ENCODE results near the gene PLEKHH2. TPM values are rescaled to one million over a fixed set of nuclear protein-coding genes. Genes with fewer than 3 reads are reported as not detected.
"Not testable (repeated sequence)": the region's sequence is repeated elsewhere in the genome, so short reads cannot be mapped to it uniquely, and the experiment has no call there.

PLEKHH2 gene
- polyA plus RNA-seq, 2 donors: 2.4 to 2.6 TPM

DNA sequence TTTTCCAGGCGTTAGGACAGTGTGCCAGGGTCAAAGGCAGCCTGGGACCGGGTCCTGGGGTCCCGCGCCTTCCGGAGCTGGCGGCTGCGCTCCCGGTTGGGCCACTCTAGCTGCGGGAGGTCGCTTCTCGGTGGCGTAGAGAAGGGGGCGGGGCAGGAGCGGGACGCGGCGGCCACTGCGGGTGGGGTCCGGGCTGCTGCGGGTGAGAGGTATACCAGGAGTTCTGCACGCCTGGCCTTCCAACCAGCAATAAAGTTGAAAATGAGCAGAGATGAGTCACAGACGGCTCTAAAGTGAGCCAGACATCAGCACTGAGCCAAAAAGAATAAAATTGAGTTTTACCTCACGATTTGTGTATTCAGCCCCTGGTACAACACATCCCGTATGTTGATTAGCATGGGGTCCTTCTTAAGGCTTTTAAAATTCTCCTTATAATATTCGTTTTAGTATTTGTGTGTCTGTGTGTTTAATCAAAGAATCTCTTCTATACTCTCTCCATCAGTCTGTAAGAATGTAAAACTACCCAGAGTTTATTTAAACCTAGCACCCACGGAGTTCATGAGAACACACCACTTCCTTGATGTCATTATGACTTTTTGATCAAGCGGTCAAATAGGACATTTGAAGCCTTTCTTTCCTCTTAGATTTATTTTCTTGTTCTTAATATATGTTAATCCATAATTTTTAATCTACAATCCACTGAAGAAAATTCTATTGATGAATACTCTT lies 39.4 kb downstream of the PLEKHH2 start, which contains the start of gene C1GALT1C1L:
Gene C1GALT1C1L, minus strand, starts transcription at position 108 of the 729 bp plus-strand sequence. Its CDS starts 107 bp downstream, at position 1.
- WGBS, 2 donors: 11 to 13% methylated on average over 27 of the region's 27 CpGs
- Histone ChIP-seq H3K36me3 (ENCODE audit: control insufficient read depth in 2 of 2, insufficient read depth in 2 of 2, low read length in 1 of 2) (no peaks in the 10 kb centered on the region), H3K9me3 (ENCODE audit: control insufficient read depth in 2 of 2, insufficient read depth in 1 of 2, low read depth in 1 of 2, low read length in 1 of 2) (no peaks in the 10 kb centered on the region), H3K27me3 (ENCODE audit: control insufficient read depth in 1 of 2, insufficient read depth in 2 of 2, low read length in 2 of 2) (no peaks in the 10 kb centered on the region), H3K4me3 (ENCODE audit: low read depth in 1 of 2, low read length in 2 of 2) (peak within 1 kb of the TSS; percentile 38 to 57), H3K27ac (ENCODE audit: low read depth in 2 of 2, low read length in 1 of 2) (peak within 1 kb of the TSS in 1 of 2 donors; percentile 8), H3K4me1 (ENCODE audit: control insufficient read depth in 2 of 2, insufficient read depth in 2 of 2, low read length in 1 of 2) (no peaks in the 10 kb centered on the region)

DNA sequence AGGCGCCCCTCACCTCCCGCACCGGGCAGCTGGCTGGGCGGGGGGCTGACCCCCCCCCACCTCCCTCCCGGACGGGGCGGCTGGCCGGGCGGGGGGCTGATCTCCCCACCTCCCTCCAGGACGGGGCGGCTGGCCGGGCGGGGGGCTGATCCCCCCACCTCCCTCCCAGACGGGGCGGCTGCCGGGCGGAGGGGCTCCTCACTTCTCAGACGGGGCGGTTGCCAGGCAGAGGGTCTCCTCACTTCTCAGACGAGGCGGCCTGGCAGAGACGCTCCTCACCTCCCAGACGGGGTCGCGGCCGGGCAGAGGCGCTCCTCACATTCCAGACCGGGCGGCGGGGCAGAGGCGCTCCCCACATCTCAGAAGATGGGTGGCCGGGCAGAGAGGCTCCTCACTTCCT lies 40.7 kb downstream of the PLEKHH2 start:
- not testable (repeated sequence) for H3K4me3 ChIP-seq (ENCODE audit: low read depth in 1 of 2, low read length in 2 of 2); H3K27ac ChIP-seq (ENCODE audit: low read depth in 2 of 2, low read length in 1 of 2); H3K27me3 ChIP-seq (ENCODE audit: control insufficient read depth in 1 of 2, insufficient read depth in 2 of 2, low read length in 2 of 2); H3K4me1 ChIP-seq (ENCODE audit: control insufficient read depth in 2 of 2, insufficient read depth in 2 of 2, low read length in 1 of 2); H3K9me3 ChIP-seq (ENCODE audit: control insufficient read depth in 2 of 2, insufficient read depth in 1 of 2, low read depth in 1 of 2, low read length in 1 of 2); H3K36me3 ChIP-seq (ENCODE audit: control insufficient read depth in 2 of 2, insufficient read depth in 2 of 2, low read length in 1 of 2)
- 98 to 99% methylated on average over 16 to 32 of the region's 32 CpGs for WGBS, 2 donors

DNA sequence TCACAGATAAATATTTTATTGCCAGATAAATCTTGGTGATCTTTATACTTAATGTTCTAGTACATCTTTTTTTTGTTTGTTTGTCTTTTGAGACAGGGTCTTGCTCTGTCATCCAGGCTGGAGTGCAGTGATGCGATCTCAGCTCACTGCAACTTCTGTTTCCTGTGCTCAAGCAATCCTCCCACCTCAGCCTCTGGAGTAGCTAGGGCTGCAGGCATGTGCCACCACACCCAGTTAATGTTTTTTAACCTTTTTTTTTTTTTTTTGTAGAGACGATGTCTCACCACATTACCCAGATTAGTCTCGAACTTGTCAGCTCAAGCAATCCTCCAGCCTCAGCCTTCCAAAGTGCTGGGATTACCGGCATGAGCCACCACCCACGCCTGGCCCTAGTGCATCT lies 48.3 kb downstream of the PLEKHH2 start:
- Histone ChIP-seq H3K4me1 (ENCODE audit: control insufficient read depth in 2 of 2, insufficient read depth in 2 of 2, low read length in 1 of 2) (no peaks in the 10 kb centered on the region), H3K4me3 (ENCODE audit: low read depth in 1 of 2, low read length in 2 of 2) (no peak overlapping the region), H3K36me3 (ENCODE audit: control insufficient read depth in 2 of 2, insufficient read depth in 2 of 2, low read length in 1 of 2) (no peaks in the 10 kb centered on the region), H3K9me3 (ENCODE audit: control insufficient read depth in 2 of 2, insufficient read depth in 1 of 2, low read depth in 1 of 2, low read length in 1 of 2) (no peaks in the 10 kb centered on the region), H3K27me3 (ENCODE audit: control insufficient read depth in 1 of 2, insufficient read depth in 2 of 2, low read length in 2 of 2) (no peaks in the 10 kb centered on the region), H3K27ac (ENCODE audit: low read depth in 2 of 2, low read length in 1 of 2) (no peak overlapping the region)
- WGBS, 2 donors: 50 to 65% methylated on average over 5 of the region's 5 CpGs

DNA sequence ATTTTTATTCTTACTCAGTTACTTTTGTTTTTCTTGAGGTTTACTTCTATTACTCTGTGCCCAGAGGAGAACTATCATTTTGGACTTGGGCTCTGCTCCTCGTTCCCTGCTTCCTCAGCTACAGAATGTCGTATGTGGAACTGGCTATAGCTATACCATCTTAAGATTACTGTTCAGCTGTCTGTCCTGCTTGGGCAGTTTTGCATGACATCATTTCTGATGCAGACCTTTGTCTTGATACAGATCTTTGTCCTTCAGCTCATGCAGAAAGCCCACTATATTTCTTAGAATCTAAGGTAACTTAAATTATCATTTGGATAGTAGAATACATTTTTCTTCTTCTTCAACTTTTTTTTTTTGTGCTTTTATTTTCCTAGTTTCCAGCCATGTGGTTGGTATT lies 52.9 kb downstream of the PLEKHH2 start:
- H3K36me3 ChIP-seq (ENCODE audit: control insufficient read depth in 2 of 2, insufficient read depth in 2 of 2, low read length in 1 of 2): no peaks in the 10 kb centered on the region
- 77 to 86% methylated on average over 2 of the region's 2 CpGs for WGBS, 2 donors
- no peaks in the 10 kb centered on the region for H3K4me1 ChIP-seq (ENCODE audit: control insufficient read depth in 2 of 2, insufficient read depth in 2 of 2, low read length in 1 of 2)
- no peak overlapping the region for H3K4me3 ChIP-seq (ENCODE audit: low read depth in 1 of 2, low read length in 2 of 2)
- no peaks in the 10 kb centered on the region for H3K27me3 ChIP-seq (ENCODE audit: control insufficient read depth in 1 of 2, insufficient read depth in 2 of 2, low read length in 2 of 2)
- no peaks in the 10 kb centered on the region for H3K9me3 ChIP-seq (ENCODE audit: control insufficient read depth in 2 of 2, insufficient read depth in 1 of 2, low read depth in 1 of 2, low read length in 1 of 2)
- no peak overlapping the region for H3K27ac ChIP-seq (ENCODE audit: low read depth in 2 of 2, low read length in 1 of 2)

DNA sequence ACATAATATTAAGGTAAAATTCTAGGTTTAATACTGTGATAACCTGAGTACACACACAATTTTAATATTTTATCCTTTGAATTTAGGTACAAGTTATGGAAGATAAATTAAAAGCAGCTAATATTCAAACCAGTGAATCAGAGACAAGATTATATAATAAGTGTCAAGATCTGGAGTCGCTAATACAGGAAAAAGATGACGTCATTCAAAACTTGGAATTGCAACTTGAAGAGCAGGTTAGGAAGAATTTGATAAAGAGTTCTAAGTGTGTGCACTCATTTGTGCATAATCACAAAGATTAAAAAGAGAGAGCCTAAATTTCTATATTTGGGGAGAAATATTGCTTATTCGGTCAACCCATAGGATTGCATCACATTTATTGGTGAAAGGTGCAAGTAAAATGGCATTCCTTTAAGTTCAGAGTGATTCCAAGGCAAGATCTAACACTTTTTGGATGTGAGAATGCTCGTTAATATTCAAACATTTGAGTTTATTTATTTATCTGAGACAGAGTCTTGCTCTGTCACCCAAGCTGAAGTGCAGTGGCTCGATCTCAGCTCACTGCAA lies 55.5 kb downstream of the PLEKHH2 start:
- Histone ChIP-seq H3K27ac (ENCODE audit: low read depth in 2 of 2, low read length in 1 of 2) (no peak overlapping the region), H3K4me3 (ENCODE audit: low read depth in 1 of 2, low read length in 2 of 2) (no peak overlapping the region), H3K36me3 (ENCODE audit: control insufficient read depth in 2 of 2, insufficient read depth in 2 of 2, low read length in 1 of 2) (no peaks in the 10 kb centered on the region), H3K27me3 (ENCODE audit: control insufficient read depth in 1 of 2, insufficient read depth in 2 of 2, low read length in 2 of 2) (no peaks in the 10 kb centered on the region), H3K9me3 (ENCODE audit: control insufficient read depth in 2 of 2, insufficient read depth in 1 of 2, low read depth in 1 of 2, low read length in 1 of 2) (no peaks in the 10 kb centered on the region), H3K4me1 (ENCODE audit: control insufficient read depth in 2 of 2, insufficient read depth in 2 of 2, low read length in 1 of 2) (no peaks in the 10 kb centered on the region)
- WGBS, 2 donors: 80 to 83% methylated on average over 5 of the region's 5 CpGs

DNA sequence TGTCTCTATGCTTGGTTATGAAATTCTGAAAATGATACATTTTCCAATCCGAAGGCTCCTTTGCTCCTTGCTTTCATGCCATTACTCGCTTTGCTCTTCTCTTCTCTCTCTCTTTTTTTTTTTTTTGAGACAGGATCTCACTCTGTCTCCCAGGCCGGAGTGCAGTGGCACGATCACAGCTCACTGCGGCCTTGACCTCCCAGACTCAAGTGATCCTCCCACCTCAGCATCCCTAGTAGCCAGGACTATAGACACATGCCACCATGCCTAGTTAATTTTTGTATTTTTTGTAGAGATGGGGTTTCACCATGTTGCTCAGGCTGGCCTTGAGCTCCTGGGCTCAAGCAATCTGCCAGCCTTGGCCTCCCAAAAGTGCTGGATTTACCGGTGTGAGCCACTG lies 61.1 kb downstream of the PLEKHH2 start:
- H3K36me3 ChIP-seq (ENCODE audit: control insufficient read depth in 2 of 2, insufficient read depth in 2 of 2, low read length in 1 of 2); H3K27ac ChIP-seq (ENCODE audit: low read depth in 2 of 2, low read length in 1 of 2); H3K9me3 ChIP-seq (ENCODE audit: control insufficient read depth in 2 of 2, insufficient read depth in 1 of 2, low read depth in 1 of 2, low read length in 1 of 2); H3K4me3 ChIP-seq (ENCODE audit: low read depth in 1 of 2, low read length in 2 of 2); H3K4me1 ChIP-seq (ENCODE audit: control insufficient read depth in 2 of 2, insufficient read depth in 2 of 2, low read length in 1 of 2); H3K27me3 ChIP-seq (ENCODE audit: control insufficient read depth in 1 of 2, insufficient read depth in 2 of 2, low read length in 2 of 2): not testable (repeated sequence)
- 90 to 92% methylated on average over 6 of the region's 6 CpGs for WGBS, 2 donors

DNA sequence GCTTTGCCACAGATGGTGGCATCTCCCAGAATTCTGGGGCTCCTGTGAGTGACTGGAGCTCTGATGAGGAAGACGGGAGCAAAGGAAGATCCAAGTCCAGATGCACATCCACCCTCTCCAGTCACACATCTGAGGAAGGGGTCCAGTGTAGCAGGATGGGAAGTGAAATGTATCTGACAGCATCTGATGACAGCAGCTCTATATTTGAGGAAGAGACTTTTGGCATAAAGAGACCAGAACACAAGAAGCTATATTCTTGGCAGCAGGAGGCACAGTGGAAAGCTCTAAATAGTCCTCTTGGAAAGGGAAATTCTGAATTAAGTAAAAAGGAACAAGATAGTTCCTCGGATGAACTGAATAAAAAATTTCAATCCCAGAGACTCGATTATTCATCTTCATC lies 62.7 kb downstream of the PLEKHH2 start:
- no peak overlapping the region for H3K4me3 ChIP-seq (ENCODE audit: low read depth in 1 of 2, low read length in 2 of 2)
- H3K27ac ChIP-seq (ENCODE audit: low read depth in 2 of 2, low read length in 1 of 2): no peak overlapping the region
- H3K27me3 ChIP-seq (ENCODE audit: control insufficient read depth in 1 of 2, insufficient read depth in 2 of 2, low read length in 2 of 2): no peaks in the 10 kb centered on the region
- H3K4me1 ChIP-seq (ENCODE audit: control insufficient read depth in 2 of 2, insufficient read depth in 2 of 2, low read length in 1 of 2): no peaks in the 10 kb centered on the region
- H3K9me3 ChIP-seq (ENCODE audit: control insufficient read depth in 2 of 2, insufficient read depth in 1 of 2, low read depth in 1 of 2, low read length in 1 of 2): no peaks in the 10 kb centered on the region
- H3K36me3 ChIP-seq (ENCODE audit: control insufficient read depth in 2 of 2, insufficient read depth in 2 of 2, low read length in 1 of 2): no peaks in the 10 kb centered on the region
- 76 to 79% methylated on average over 3 of the region's 3 CpGs for WGBS, 2 donors

DNA sequence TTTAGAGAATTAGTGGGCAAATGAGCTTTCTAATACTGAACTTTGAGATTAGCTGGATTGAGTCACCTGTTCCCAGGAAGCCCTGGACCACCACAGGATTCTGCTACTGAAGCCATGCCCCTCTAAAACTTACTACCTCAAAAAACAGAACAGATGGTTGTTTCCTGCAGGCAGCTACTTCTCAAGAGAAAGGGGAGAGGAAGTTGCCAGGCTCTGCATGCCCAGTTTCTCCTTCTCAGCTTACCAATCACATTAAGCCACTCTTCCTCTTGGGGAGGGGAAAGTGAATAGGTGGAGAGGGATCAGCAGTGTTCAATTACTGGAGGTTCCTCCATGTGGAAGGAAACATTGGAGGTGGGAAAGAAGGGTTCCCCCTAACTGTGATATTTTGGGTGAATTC lies 64.1 kb downstream of the PLEKHH2 start:
- H3K27ac ChIP-seq (ENCODE audit: low read depth in 2 of 2, low read length in 1 of 2): no peak overlapping the region
- no peaks in the 10 kb centered on the region for H3K4me1 ChIP-seq (ENCODE audit: control insufficient read depth in 2 of 2, insufficient read depth in 2 of 2, low read length in 1 of 2)
- no peaks in the 10 kb centered on the region for H3K9me3 ChIP-seq (ENCODE audit: control insufficient read depth in 2 of 2, insufficient read depth in 1 of 2, low read depth in 1 of 2, low read length in 1 of 2)
- no peaks in the 10 kb centered on the region for H3K36me3 ChIP-seq (ENCODE audit: control insufficient read depth in 2 of 2, insufficient read depth in 2 of 2, low read length in 1 of 2)
- no peaks in the 10 kb centered on the region for H3K27me3 ChIP-seq (ENCODE audit: control insufficient read depth in 1 of 2, insufficient read depth in 2 of 2, low read length in 2 of 2)
- no peak overlapping the region for H3K4me3 ChIP-seq (ENCODE audit: low read depth in 1 of 2, low read length in 2 of 2)

DNA sequence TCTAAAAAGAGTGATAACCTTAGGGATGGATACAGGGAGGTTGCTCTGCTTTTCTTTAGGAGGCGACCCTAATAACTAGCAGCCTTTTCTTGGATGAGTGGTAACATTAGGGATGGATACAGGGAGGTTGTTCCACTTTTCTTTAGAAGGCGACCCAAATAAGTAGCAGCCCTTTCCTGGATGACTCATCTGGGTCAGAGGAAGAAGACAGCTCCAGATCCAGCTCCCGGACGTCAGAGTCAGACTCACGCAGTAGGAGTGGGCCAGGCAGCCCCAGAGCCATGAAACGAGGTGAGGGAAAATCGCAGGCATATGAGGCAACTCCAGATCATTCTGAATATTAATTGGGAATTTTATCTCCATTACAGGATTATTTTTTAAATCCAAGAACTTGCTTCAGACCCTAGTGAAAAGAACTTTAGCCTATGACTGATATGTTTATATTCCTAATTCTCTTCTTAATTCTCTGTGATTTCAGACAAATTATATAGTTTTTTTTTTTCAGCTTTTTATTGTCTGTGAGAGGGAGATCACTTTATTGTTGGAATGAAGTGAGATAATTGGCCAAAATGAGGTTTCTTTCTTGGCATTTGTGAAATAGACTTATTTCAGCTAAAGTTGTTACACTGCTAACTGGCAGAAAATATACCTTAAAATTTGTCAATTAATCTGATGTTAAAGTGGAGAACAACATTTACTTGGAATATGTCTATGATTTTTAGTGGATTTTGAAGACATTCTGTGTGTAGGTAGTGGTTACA lies 70.4 kb downstream of the PLEKHH2 start:
- H3K27me3 ChIP-seq (ENCODE audit: control insufficient read depth in 1 of 2, insufficient read depth in 2 of 2, low read length in 2 of 2): no peaks in the 10 kb centered on the region
- H3K9me3 ChIP-seq (ENCODE audit: control insufficient read depth in 2 of 2, insufficient read depth in 1 of 2, low read depth in 1 of 2, low read length in 1 of 2): no peaks in the 10 kb centered on the region
- no peak overlapping the region for H3K27ac ChIP-seq (ENCODE audit: low read depth in 2 of 2, low read length in 1 of 2)
- H3K36me3 ChIP-seq (ENCODE audit: control insufficient read depth in 2 of 2, insufficient read depth in 2 of 2, low read length in 1 of 2): no peaks in the 10 kb centered on the region
- peaks cover 0 to 2% of the 10 kb centered on the region in 2 donors for H3K4me1 ChIP-seq (ENCODE audit: control insufficient read depth in 2 of 2, insufficient read depth in 2 of 2, low read length in 1 of 2)
- WGBS, 2 donors: 59 to 65% methylated on average over 7 of the region's 7 CpGs
- no peak overlapping the region for H3K4me3 ChIP-seq (ENCODE audit: low read depth in 1 of 2, low read length in 2 of 2)
